ENCODE data around the gene LDLRAD4. TPM values are rescaled to one million over a fixed set of nuclear protein-coding genes. Genes with fewer than 3 reads are reported as not detected.

The LDLRAD4 gene
- total RNA-seq, 1 experiment from 2014 or later, result 3.6 TPM

DNA sequence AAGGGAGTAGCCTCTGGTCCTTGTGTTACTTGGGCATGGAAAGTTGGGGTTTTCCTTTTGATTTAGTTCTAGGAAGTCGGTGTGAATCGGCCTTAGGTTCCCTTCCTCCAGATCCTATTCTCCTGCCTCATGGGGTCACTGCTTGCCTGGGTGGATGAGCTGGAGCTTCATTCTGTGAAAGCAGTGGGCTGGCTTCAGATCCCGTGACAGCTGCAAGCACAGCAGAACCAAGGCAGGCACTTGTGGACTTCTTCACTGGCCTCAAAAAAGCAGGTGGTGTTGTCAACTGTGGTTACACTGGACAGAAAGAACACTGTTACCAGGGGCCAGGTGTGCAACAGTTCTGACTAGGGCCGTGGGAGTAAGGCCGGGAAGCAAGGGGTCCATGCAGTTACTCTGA, 243.4 kb downstream of the LDLRAD4 start:
- CTCF ChIA-PET, result no interaction called here
- peaks cover 27% of the 10 kb centered on the region for H3K4me1 ChIP-seq (ENCODE audit: insufficient read depth, low read length, poor library complexity, severe bottlenecking)
- intact Hi-C loops (cut with micrococcal nuclease; ENCODE audit: unreplicated experiment), result loop anchor here (10.0 kb wide), 1 partner anchor 53 kb away; no protein-coding TSS in a partner anchor
- H3K27me3 ChIP-seq (replicated peaks; ENCODE audit: insufficient read depth, low read depth, low read length, poor library complexity), result no peaks in the 10 kb centered on the region
- peaks cover under 1% of the 10 kb centered on the region for H3K9me3 ChIP-seq (ENCODE audit: low read depth, low read length, poor library complexity, severe bottlenecking)
- H3K36me3 ChIP-seq (ENCODE audit: insufficient read depth, low read length, poor library complexity, severe bottlenecking), result no peaks in the 10 kb centered on the region
- POLR2A ChIA-PET (ENCODE audit: low non-redundant PET), result no interaction called here
- TF ChIP-seq, protein P1, sequence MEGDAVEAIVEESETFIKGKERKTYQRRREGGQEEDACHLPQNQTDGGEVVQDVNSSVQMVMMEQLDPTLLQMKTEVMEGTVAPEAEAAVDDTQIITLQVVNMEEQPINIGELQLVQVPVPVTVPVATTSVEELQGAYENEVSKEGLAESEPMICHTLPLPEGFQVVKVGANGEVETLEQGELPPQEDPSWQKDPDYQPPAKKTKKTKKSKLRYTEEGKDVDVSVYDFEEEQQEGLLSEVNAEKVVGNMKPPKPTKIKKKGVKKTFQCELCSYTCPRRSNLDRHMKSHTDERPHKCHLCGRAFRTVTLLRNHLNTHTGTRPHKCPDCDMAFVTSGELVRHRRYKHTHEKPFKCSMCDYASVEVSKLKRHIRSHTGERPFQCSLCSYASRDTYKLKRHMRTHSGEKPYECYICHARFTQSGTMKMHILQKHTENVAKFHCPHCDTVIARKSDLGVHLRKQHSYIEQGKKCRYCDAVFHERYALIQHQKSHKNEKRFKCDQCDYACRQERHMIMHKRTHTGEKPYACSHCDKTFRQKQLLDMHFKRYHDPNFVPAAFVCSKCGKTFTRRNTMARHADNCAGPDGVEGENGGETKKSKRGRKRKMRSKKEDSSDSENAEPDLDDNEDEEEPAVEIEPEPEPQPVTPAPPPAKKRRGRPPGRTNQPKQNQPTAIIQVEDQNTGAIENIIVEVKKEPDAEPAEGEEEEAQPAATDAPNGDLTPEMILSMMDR (conservative IDR thresholded peaks at IDR 0.05; ENCODE audit: low read depth, low read length), result no peak
- no peak for TF ChIP-seq EZH2 (IDR thresholded peaks at IDR 0.05; ENCODE audit: borderline replicate concordance, low read depth, low read length, poor library complexity, severe bottlenecking)
- no peak for DNase-seq (ENCODE audit: low spot score)
- no peak overlapping the region for H3K4me3 ChIP-seq (ENCODE audit: low read depth, low read length, poor library complexity, severe bottlenecking)
- no peak overlapping the region for H3K27ac ChIP-seq (ENCODE audit: low read depth, low read length, poor library complexity, severe bottlenecking)
- BruUV-seq (replicated peaks), result no TSS peak

DNA sequence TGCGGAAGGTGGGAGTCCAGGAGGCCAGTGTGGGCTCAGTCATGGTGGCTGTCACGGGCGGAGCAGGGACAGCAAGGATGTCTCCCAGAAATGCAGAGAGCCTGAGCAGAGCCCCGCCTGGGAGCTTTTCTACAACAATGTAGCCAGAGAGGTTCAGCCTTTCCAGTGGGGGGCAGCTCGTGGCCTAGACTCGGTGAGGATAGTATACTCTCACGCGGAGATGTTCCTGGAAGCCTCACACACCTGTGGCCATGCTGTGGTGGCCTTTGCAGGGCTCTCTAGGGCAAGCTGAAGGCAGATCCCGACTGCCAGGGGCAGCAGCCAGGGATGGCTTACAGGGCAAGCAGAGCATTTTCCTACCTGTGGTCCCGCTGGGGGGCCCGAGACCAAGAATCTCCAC, 244.1 kb downstream of the LDLRAD4 start:
- POLR2A ChIA-PET (ENCODE audit: low non-redundant PET), result no interaction called here
- BruUV-seq (replicated peaks), result no TSS peak
- H3K36me3 ChIP-seq (ENCODE audit: insufficient read depth, low read length, poor library complexity, severe bottlenecking), result no peaks in the 10 kb centered on the region
- peaks cover 27% of the 10 kb centered on the region for H3K4me1 ChIP-seq (ENCODE audit: insufficient read depth, low read length, poor library complexity, severe bottlenecking)
- peaks cover 6% of the 10 kb centered on the region for H3K9me3 ChIP-seq (ENCODE audit: low read depth, low read length, poor library complexity, severe bottlenecking)
- TF ChIP-seq EZH2 (IDR thresholded peaks at IDR 0.05; ENCODE audit: borderline replicate concordance, low read depth, low read length, poor library complexity, severe bottlenecking), result no peak
- TF ChIP-seq, protein P1 (conservative IDR thresholded peaks at IDR 0.05; ENCODE audit: low read depth, low read length), result no peak
- H3K4me3 ChIP-seq (ENCODE audit: low read depth, low read length, poor library complexity, severe bottlenecking), result no peak overlapping the region
- no peak overlapping the region for H3K27ac ChIP-seq (ENCODE audit: low read depth, low read length, poor library complexity, severe bottlenecking)
- H3K27me3 ChIP-seq (replicated peaks; ENCODE audit: insufficient read depth, low read depth, low read length, poor library complexity), result no peaks in the 10 kb centered on the region
- intact Hi-C loops (cut with micrococcal nuclease; ENCODE audit: unreplicated experiment), result loop anchor here (10.0 kb wide), 1 partner anchor 52 kb away; no protein-coding TSS in a partner anchor
- CTCF ChIA-PET, result no interaction called here
- no peak for DNase-seq (ENCODE audit: low spot score)

DNA sequence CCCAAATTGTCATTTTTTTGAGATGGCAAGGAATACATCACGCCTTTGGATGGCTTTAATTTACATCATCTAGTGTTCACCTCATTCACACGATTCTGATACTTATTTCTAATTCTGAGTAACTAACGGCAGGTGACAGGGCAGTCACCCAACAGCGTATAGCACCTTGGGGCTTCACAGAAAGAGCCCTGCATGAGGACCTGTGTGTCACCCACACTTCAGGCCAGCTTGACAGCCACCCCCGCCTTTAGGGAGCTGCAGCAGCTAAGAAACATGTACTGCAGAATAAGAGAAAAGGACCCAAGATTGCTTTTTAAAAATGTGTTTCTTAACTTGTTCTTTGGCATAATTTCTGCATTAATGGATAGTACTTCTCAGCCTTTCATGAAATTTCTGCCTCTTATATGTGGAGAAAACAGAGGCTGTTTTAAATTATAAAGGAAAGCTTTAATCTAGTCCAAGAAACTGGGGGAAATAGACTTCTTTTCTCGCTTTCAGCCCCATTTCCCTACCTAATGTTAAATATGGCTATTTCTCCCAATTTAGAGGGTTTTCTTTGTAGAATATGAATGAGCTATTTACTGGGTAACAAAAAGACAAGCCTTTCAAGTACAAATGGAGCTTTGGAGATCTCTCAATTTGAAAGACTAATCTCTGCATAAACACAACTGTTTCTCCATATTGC, 245.1 kb downstream of the LDLRAD4 start:
- Histone ChIP-seq H3K27ac (ENCODE audit: low read depth, low read length, poor library complexity, severe bottlenecking) (peak overlapping the region; percentile 45), H3K27me3 (replicated peaks; ENCODE audit: insufficient read depth, low read depth, low read length, poor library complexity) (no peaks in the 10 kb centered on the region), H3K36me3 (ENCODE audit: insufficient read depth, low read length, poor library complexity, severe bottlenecking) (no peaks in the 10 kb centered on the region), H3K9me3 (ENCODE audit: low read depth, low read length, poor library complexity, severe bottlenecking) (peaks cover 6% of the 10 kb centered on the region), H3K4me3 (ENCODE audit: low read depth, low read length, poor library complexity, severe bottlenecking) (no peak overlapping the region), H3K4me1 (ENCODE audit: insufficient read depth, low read length, poor library complexity, severe bottlenecking) (peaks cover 27% of the 10 kb centered on the region)
- ChIA-PET POLR2A (ENCODE audit: low non-redundant PET) (no interaction called here), CTCF (no interaction called here)
- intact Hi-C loops (cut with micrococcal nuclease; ENCODE audit: unreplicated experiment), result loop anchor here (10.0 kb wide), 1 partner anchor 51 kb away; no protein-coding TSS in a partner anchor
- no peak for DNase-seq (ENCODE audit: low spot score)
- BruUV-seq (replicated peaks), result no TSS peak
- TF ChIP-seq, protein P1 (conservative IDR thresholded peaks at IDR 0.05; ENCODE audit: low read depth, low read length), result no peak
- no peak for TF ChIP-seq EZH2 (IDR thresholded peaks at IDR 0.05; ENCODE audit: borderline replicate concordance, low read depth, low read length, poor library complexity, severe bottlenecking)

Data from A673 (cell line).